HepG2 (cell line): ENCODE data around the gene A1CF. TPM values are rescaled to one million over a fixed set of nuclear protein-coding genes. Genes with fewer than 3 reads are reported as not detected.

ENCODE experiments used
- BATF2 ChIP-seq: sonication (generic); formaldehyde crosslinking; IDR thresholded peaks from 2 replicates; pipeline ENCODE4 v1.8.0; 2022; ENCODE audit warnings: mild to moderate bottlenecking, missing genetic modification reagents, moderate library complexity
- FOXA1 ChIP-seq, 2 experiments: fragments of 450-650 bp in 1 of 2; sonication (generic) in 1 of 2; formaldehyde crosslinking in 1 of 2; IDR thresholded peaks; 2 replicates each; pipeline versions ENCODE4 v1.4.0 to v1.6.1; 2016 to 2020; ENCODE audit warnings: missing genetic modification reagents in 1 of 2
- FOXC1 ChIP-seq: sonication (generic); formaldehyde crosslinking; IDR thresholded peaks from 2 replicates; pipeline ENCODE4 v1.8.0; 2022; ENCODE audit warnings: mild to moderate bottlenecking, missing genetic modification reagents, borderline replicate concordance
- FOXO4 ChIP-seq: sonication (generic); formaldehyde crosslinking; conservative IDR thresholded peaks from 2 replicates; pipeline ENCODE4 v1.8.1; 2023; ENCODE audit warnings: missing genetic modification reagents
- HIVEP1 ChIP-seq: sonication (generic); formaldehyde crosslinking; IDR thresholded peaks from 2 replicates; pipeline ENCODE4 v1.4.0; 2020; ENCODE audit warnings: mild to moderate bottlenecking, missing genetic modification reagents
- HNF4A ChIP-seq: sonication (generic); formaldehyde crosslinking; IDR thresholded peaks from 2 replicates; pipeline ENCODE4 v1.4.0; 2020; ENCODE audit warnings: missing genetic modification reagents
- KDM5A ChIP-seq: fragments of 200-600 bp; sonication (generic); IDR thresholded peaks from 2 replicates; pipeline ENCODE4 v1.7.0; 2018; ENCODE audit warnings: antibody characterized with exemption, mild to moderate bottlenecking, low read length, borderline replicate concordance
- MBNL3 ChIP-seq: fragments of 250-450 bp; sonication (Bioruptor Pico); conservative IDR thresholded peaks from 2 replicates; pipeline ENCODE4 v1.8.0; 2022; ENCODE audit warnings: mild to moderate bottlenecking, inconsistent platforms
- MED1 ChIP-seq: sonication (generic); formaldehyde crosslinking; IDR thresholded peaks from 2 replicates; pipeline ENCODE4 v1.4.0; 2020; ENCODE audit warnings: missing genetic modification reagents
- MIER3 ChIP-seq: IDR thresholded peaks from 2 replicates; pipeline ENCODE4 v1.6.1; 2016; ENCODE audit warnings: missing compliant biosample characterization, borderline replicate concordance
- MTF2 ChIP-seq: sonication (generic); formaldehyde crosslinking; IDR thresholded peaks from 2 replicates; pipeline ENCODE4 v1.5.0; 2020; ENCODE audit warnings: missing genetic modification reagents, borderline replicate concordance
- PBX2 ChIP-seq: IDR thresholded peaks from 2 replicates; pipeline ENCODE4 v1.6.1; 2016; ENCODE audit warnings: control low read depth
- TBL1XR1 ChIP-seq: fragments of 150-350 bp; IDR thresholded peaks from 2 replicates; pipeline ENCODE4 v1.6.1; 2014; ENCODE audit warnings: borderline replicate concordance, low read length; ENCODE audit not compliant: partially characterized antibody
- TBX2 ChIP-seq: sonication (generic); formaldehyde crosslinking; IDR thresholded peaks from 2 replicates; pipeline ENCODE4 v1.5.0; 2020; ENCODE audit warnings: missing genetic modification reagents, mild to moderate bottlenecking, borderline replicate concordance
- ZBTB2 ChIP-seq: sonication (generic); formaldehyde crosslinking; IDR thresholded peaks from 2 replicates; pipeline ENCODE4 v1.8.0; 2022; ENCODE audit warnings: low read depth, missing genetic modification reagents
- ZMYM4 ChIP-seq: sonication (generic); formaldehyde crosslinking; IDR thresholded peaks from 2 replicates; pipeline ENCODE4 v1.8.1; 2023; ENCODE audit warnings: mild to moderate bottlenecking, missing genetic modification reagents
- ZNF24 ChIP-seq: fragments of 450-650 bp; IDR thresholded peaks from 2 replicates; pipeline ENCODE4 v1.6.1; 2017; ENCODE audit warnings: antibody characterized with exemption, mild to moderate bottlenecking
- ZNF510 ChIP-seq: sonication (generic); formaldehyde crosslinking; IDR thresholded peaks from 2 replicates; pipeline ENCODE4 v1.4.0; 2020; ENCODE audit warnings: low read depth, mild to moderate bottlenecking, missing genetic modification reagents
- ZNF691 ChIP-seq: sonication (generic); formaldehyde crosslinking; IDR thresholded peaks from 2 replicates; pipeline ENCODE4 v1.4.0; 2020; ENCODE audit warnings: missing genetic modification reagents, low read depth, mild to moderate bottlenecking, borderline replicate concordance
- ZNF740 ChIP-seq: sonication (generic); formaldehyde crosslinking; IDR thresholded peaks from 2 replicates; pipeline ENCODE4 v1.4.0; 2020; ENCODE audit warnings: missing genetic modification reagents
- ZNF784 ChIP-seq: sonication (generic); formaldehyde crosslinking; IDR thresholded peaks from 2 replicates; pipeline ENCODE4 v1.5.1; 2020; ENCODE audit warnings: missing genetic modification reagents, mild to moderate bottlenecking, borderline replicate concordance
- ZNF788 ChIP-seq: sonication (generic); formaldehyde crosslinking; IDR thresholded peaks from 2 replicates; pipeline ENCODE4 v1.5.0; 2020; ENCODE audit warnings: mild to moderate bottlenecking, missing genetic modification reagents, borderline replicate concordance
- ZSCAN22 ChIP-seq: sonication (generic); formaldehyde crosslinking; IDR thresholded peaks from 2 replicates; pipeline ENCODE4 v1.4.0; 2020; ENCODE audit warnings: mild to moderate bottlenecking, missing genetic modification reagents
- ZSCAN9 ChIP-seq: IDR thresholded peaks from 2 replicates; pipeline ENCODE4 v1.6.1; 2016; ENCODE audit warnings: borderline replicate concordance
- polyA plus RNA-seq, 8 experiments: library from polyadenylated mRNA; depleted of rRNA in 3 of 8; stranded (reverse) in 7 of 8; unstranded in 1 of 8; fragments of >200 nt; fragmentation: Illumina TruSeq in 4 of 8; extraction: Trizol in 4 of 8; gene quantifications; 2 replicates each; pipeline versions ENCODE4 v1.2.1 to v1.2.3, GENCODE V29; 2011 to 2016; ENCODE audit warnings: low read depth in 4 of 8, missing spikeins in 1 of 8, mixed read lengths in 1 of 8; ENCODE audit not compliant: insufficient read depth in 1 of 8
- total RNA-seq, 5 experiments: library from RNA; depleted of rRNA; stranded (reverse); fragments of >200 nt; fragmentation: Illumina TruSeq; extraction: Trizol; gene quantifications; 2 replicates each; pipeline ENCODE4 v1.2.3, GENCODE V29; 2016; ENCODE audit warnings: low read depth in 1 of 5

The A1CF gene
- total and polyA plus RNA-seq, 2 of the 13 experiments (the other 11 are each of a cell fraction or from before 2014, with no cell fraction given) = 56.1 to 58.1 TPM

- TF ChIP-seq MIER3 (CRISPR knock-in tag) = no peak
- no peak for TF ChIP-seq MBNL3
- no peak for TF ChIP-seq TBL1XR1
- TF ChIP-seq FOXC1 = no peak
- no peak for TF ChIP-seq ZNF691 (CRISPR knock-in tag)
- TF ChIP-seq KDM5A = no peak
- no peak for TF ChIP-seq ZNF510 (CRISPR knock-in tag)
- no peak for TF ChIP-seq BATF2 (CRISPR knock-in tag)
- no peak for TF ChIP-seq MED1
- TF ChIP-seq FOXO4 (CRISPR knock-in tag) = no peak
- no peak for TF ChIP-seq TBX2
- TF ChIP-seq MTF2 (CRISPR knock-in tag) = no peak
- peak; percentile 71 for TF ChIP-seq ZMYM4 (CRISPR knock-in tag)
- TF ChIP-seq ZNF788 = no peak
- TF ChIP-seq ZBTB2 = no peak
- no peak for TF ChIP-seq ZNF740 (CRISPR knock-in tag)
- no peak for TF ChIP-seq ZNF24
- 0 out of 2 replicates have a peak, but pooled peaks have one; percentile 21 for TF ChIP-seq ZSCAN9 (CRISPR knock-in tag)
- no peak for TF ChIP-seq ZSCAN22 (CRISPR knock-in tag)
- TF ChIP-seq PBX2 = no peak
- TF ChIP-seq HIVEP1 (CRISPR knock-in tag) = no peak
- TF ChIP-seq HNF4A = peak; percentile 36; the same call in 1 of the 2 replicates
- no peak for TF ChIP-seq FOXA1 (IDR thresholded peaks at IDR 0.05)
- no peak for TF ChIP-seq FOXA1 (CRISPR knock-in tag; IDR thresholded peaks at IDR 0.05)
- peak; percentile 84; the same call in 1 of the 2 replicates for TF ChIP-seq ZNF784 (CRISPR knock-in tag)
Observed at GRCh38 chr10:50832171-50832751, 53.2 kb downstream of the A1CF start (continued).
